Measurements from ENCODE around the gene KLK7.

The KLK7 gene

DNA sequence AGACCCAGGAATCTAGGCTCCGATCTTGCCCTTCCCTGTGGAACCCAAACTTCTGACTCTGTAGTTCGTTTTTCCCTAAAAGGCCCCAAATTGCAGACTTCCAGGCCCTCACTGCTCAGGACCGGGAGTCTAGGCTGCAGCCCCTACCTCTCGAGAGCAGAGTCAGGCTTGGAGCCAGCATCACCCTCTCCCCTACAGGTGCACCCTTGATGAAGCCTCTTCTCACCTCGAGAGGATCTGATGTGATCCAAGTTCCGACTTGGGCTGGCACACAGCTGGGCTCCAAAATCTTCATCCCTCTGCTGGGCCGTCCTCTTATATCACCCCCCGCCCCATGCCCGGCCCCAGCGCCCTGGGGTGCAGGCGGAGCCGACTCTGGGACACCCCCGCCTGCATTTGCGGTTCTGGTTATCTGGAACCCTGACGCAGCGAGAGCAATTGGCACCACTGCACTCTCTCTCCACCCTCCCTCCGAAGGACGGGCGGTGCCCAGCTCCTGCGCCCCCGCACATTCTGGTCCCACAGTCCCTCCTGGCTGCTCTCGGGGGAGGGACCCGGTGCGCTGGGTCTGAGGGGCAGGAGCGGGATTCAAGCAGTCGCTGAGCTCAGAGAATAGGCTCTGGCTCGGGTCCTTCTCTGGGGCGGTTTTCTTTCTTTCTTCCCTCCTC lies at the start of gene KLK7:
Gene KLK7, minus strand, starts transcription at position 293 of the 668 bp plus-strand sequence. CDS start 1,518 bp downstream, outside the sequence.
- Histone ChIP-seq H3K36me3 (ENCODE audit: control insufficient read depth, low read depth, low read length) (no peaks in the 10 kb centered on the region), H3K9me3 (ENCODE audit: control insufficient read depth, low read depth, low read length) (no peaks in the 10 kb centered on the region), H3K4me3 (ENCODE audit: low read length) (no peak within 1 kb of the TSS), H3K27ac (ENCODE audit: low read length) (no peak within 1 kb of the TSS), H3K9ac (ENCODE audit: low read length) (no peak within 1 kb of the TSS), H3K27me3 (ENCODE audit: control insufficient read depth, insufficient read depth, low read length) (peaks cover 8% of the 10 kb centered on the region), H3K4me1 (ENCODE audit: control insufficient read depth, low read depth, low read length) (peaks cover 5% of the 10 kb centered on the region)

DNA sequence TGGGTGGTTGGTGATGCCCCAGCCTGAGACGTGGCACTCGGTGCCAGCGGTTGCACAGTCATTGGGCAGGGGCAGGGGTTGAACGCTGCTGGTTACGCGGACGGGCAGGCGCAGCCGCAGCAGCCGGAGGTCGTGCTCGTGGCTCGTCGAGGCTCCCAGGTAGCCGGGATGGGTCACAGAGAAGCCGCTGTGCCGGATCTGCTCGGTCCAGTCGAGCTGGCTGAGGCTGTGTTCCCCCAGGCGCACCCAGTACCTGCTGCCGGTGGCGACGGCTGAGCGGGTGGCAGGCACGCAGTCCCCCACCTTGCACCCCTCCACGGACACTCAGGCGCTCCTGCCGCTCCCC lies 48.1 kb upstream of the KLK7 start:
- H3K4me3 ChIP-seq (ENCODE audit: low read length), result no peak overlapping the region
- no peak overlapping the region for H3K27ac ChIP-seq (ENCODE audit: low read length)
- no peak overlapping the region for H3K9ac ChIP-seq (ENCODE audit: low read length)
- H3K9me3 ChIP-seq (ENCODE audit: control insufficient read depth, low read depth, low read length), result no peaks in the 10 kb centered on the region
- H3K4me1 ChIP-seq (ENCODE audit: control insufficient read depth, low read depth, low read length), result no peaks in the 10 kb centered on the region
- no peaks in the 10 kb centered on the region for H3K27me3 ChIP-seq (ENCODE audit: control insufficient read depth, insufficient read depth, low read length)
- H3K36me3 ChIP-seq (ENCODE audit: control insufficient read depth, low read depth, low read length), result no peaks in the 10 kb centered on the region

DNA sequence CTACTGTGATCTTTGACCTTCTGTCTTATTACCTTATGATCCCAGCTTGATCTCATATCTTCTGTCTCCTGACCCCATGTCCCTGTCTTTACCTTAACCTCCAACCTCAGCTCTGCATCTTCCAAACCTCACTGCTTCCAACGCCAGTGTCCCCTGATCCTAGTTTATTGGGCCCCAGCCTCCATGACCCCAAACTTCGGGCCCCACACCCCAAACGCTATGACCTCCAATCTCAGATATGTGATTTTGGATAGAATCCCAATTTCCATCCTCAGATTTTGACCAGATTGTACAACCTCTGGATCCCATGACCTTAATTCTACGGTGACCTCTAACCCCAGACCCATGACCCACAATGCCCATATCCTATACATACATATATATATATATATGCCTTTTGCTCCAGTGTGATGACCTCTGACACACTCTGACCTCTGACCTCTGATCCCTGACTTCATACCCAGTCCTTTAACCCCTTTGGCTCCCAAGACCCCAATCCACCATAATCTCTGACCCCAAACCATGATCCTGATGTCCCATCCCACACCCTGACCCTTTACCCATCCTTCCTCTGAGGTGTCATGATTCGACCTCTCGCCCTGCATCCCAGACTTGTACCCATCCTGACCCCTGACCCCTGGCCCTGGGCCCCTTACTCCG lies 47.6 kb upstream of the KLK7 start:
- Histone ChIP-seq H3K4me3 (ENCODE audit: low read length) (no peak overlapping the region), H3K9me3 (ENCODE audit: control insufficient read depth, low read depth, low read length) (no peaks in the 10 kb centered on the region), H3K27ac (ENCODE audit: low read length) (no peak overlapping the region), H3K4me1 (ENCODE audit: control insufficient read depth, low read depth, low read length) (no peaks in the 10 kb centered on the region), H3K9ac (ENCODE audit: low read length) (no peak overlapping the region), H3K27me3 (ENCODE audit: control insufficient read depth, insufficient read depth, low read length) (no peaks in the 10 kb centered on the region), H3K36me3 (ENCODE audit: control insufficient read depth, low read depth, low read length) (no peaks in the 10 kb centered on the region)

DNA sequence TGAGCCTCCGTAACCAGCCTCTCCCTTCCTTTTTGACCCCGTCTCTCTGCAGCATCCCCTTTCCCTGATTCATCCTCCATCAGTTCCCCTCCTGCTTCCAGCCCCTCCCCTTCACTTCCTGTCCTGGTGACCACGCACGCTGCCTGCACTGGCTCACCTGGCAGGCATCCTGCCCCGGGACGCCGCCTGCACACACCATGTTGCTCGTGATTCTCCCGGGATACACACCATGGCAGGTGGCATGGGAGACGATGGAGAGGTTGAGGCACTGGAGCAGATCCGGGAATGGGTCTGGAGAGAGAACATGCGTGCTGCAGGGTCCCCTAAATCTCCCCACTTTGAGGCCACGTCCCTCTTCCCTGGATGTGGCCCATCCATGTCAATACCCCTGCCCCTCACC lies 46.9 kb upstream of the KLK7 start:
- Histone ChIP-seq H3K4me3 (ENCODE audit: low read length) (no peak overlapping the region), H3K9ac (ENCODE audit: low read length) (no peak overlapping the region), H3K4me1 (ENCODE audit: control insufficient read depth, low read depth, low read length) (no peaks in the 10 kb centered on the region), H3K36me3 (ENCODE audit: control insufficient read depth, low read depth, low read length) (no peaks in the 10 kb centered on the region), H3K9me3 (ENCODE audit: control insufficient read depth, low read depth, low read length) (no peaks in the 10 kb centered on the region), H3K27me3 (ENCODE audit: control insufficient read depth, insufficient read depth, low read length) (no peaks in the 10 kb centered on the region), H3K27ac (ENCODE audit: low read length) (no peak overlapping the region)

DNA sequence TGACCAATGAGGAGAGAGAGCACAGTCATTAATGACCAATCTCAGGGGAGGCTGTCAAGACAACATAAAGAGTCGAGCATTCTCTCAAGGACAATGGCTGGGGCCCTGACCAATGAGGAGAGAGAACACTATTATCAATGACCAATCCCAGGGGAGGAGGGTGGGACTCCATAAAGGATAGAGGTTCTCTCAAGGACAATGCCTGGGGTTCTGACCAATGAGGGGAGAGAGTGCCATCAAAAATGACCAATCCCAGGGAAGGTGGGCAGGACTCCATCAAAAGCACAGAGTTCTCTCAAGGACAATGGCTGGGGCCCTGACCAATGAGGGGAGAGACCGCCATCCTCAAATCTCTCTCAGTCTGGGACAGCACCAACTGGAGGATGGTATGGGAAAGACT lies 46.0 kb upstream of the KLK7 start:
- Histone ChIP-seq H3K27me3 (ENCODE audit: control insufficient read depth, insufficient read depth, low read length) (no peaks in the 10 kb centered on the region), H3K27ac (ENCODE audit: low read length) (no peak overlapping the region), H3K36me3 (ENCODE audit: control insufficient read depth, low read depth, low read length) (no peaks in the 10 kb centered on the region), H3K4me3 (ENCODE audit: low read length) (no peak overlapping the region), H3K9me3 (ENCODE audit: control insufficient read depth, low read depth, low read length) (no peaks in the 10 kb centered on the region), H3K9ac (ENCODE audit: low read length) (no peak overlapping the region), H3K4me1 (ENCODE audit: control insufficient read depth, low read depth, low read length) (peaks cover 8% of the 10 kb centered on the region)

DNA sequence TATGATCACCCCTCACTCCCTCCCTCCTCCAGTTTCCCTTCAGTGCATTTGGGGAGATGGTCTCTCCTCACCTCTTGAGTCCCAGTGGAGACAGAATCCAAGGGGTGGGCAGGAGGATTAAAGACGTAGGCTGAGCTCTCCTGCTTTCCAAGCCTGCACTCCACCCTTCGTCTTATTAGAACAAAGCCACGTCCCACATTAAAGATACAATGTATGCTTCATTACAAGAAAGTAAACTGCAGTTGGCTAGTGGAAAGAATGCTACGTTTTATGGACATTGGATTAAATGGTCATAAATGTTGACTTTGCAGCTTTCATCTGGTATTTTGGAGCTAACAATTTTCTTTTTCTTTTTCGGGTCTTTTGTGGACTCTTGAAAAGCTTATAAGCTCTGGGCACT lies 44.2 kb upstream of the KLK7 start:
- Histone ChIP-seq H3K4me3 (ENCODE audit: low read length) (no peak overlapping the region), H3K4me1 (ENCODE audit: control insufficient read depth, low read depth, low read length) (peaks cover 9% of the 10 kb centered on the region), H3K9ac (ENCODE audit: low read length) (no peak overlapping the region), H3K27me3 (ENCODE audit: control insufficient read depth, insufficient read depth, low read length) (no peaks in the 10 kb centered on the region), H3K36me3 (ENCODE audit: control insufficient read depth, low read depth, low read length) (no peaks in the 10 kb centered on the region), H3K9me3 (ENCODE audit: control insufficient read depth, low read depth, low read length) (no peaks in the 10 kb centered on the region), H3K27ac (ENCODE audit: low read length) (no peak overlapping the region)

DNA sequence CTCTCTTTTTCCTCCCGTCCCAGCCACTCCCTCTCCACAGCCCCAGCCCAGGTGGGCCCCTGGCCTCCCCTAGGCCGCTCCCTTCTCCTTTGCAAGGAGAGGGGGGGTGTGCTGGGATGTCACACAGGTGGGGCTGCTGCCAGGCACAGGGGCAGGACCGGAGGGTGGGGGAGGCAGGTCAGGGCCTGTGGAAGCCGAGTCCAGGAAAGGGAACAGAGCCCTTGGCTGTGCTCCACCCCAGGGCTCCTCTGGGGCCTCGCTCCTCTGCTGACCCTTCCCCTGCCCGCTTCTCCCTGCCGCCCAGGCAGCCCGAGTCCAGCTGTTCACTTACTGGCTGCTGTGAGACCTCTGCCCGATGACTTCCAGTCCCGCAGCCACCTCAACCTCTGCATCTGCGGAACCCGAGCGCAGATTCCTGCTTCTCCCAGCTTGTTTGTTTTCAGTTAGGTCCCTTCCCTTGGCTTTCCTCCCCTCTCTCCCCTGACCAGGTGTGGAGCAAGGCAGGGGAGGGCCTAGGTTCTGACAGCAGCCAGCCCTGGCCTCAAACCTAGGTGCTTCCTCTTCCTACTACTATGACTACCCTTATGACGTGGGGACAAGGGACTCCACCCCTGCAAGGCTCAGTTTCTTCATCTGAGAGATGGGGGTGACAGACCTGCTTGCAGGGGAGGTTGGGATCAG lies 43.5 kb upstream of the KLK7 start:
- H3K27ac ChIP-seq (ENCODE audit: low read length), result no peak overlapping the region
- no peaks in the 10 kb centered on the region for H3K27me3 ChIP-seq (ENCODE audit: control insufficient read depth, insufficient read depth, low read length)
- no peaks in the 10 kb centered on the region for H3K9me3 ChIP-seq (ENCODE audit: control insufficient read depth, low read depth, low read length)
- H3K9ac ChIP-seq (ENCODE audit: low read length), result no peak overlapping the region
- no peaks in the 10 kb centered on the region for H3K36me3 ChIP-seq (ENCODE audit: control insufficient read depth, low read depth, low read length)
- no peak overlapping the region for H3K4me3 ChIP-seq (ENCODE audit: low read length)
- H3K4me1 ChIP-seq (ENCODE audit: control insufficient read depth, low read depth, low read length), result peaks cover 9% of the 10 kb centered on the region

DNA sequence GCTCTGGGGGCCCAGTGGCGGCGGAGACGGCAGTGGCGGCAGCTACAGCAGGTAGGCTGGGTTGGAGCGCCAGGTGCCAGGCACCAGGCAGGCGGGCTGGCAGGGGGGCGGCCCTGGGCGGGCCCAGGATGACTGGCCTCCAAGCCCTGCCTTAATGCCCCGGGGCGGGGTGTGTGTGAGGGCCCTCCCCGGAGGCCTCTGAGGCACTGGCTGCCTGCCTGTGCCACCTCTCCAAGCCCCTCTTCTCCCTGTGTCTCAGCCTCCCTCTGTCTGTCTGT lies 42.8 kb upstream of the KLK7 start, which contains the start of gene KLK11:
Gene KLK11, minus strand, starts transcription at position 63 of the 278 bp plus-strand sequence. CDS start 985 bp downstream, outside the sequence.
- H3K9me3 ChIP-seq (ENCODE audit: control insufficient read depth, low read depth, low read length), result no peaks in the 10 kb centered on the region
- no peaks in the 10 kb centered on the region for H3K36me3 ChIP-seq (ENCODE audit: control insufficient read depth, low read depth, low read length)
- no peaks in the 10 kb centered on the region for H3K27me3 ChIP-seq (ENCODE audit: control insufficient read depth, insufficient read depth, low read length)
- peaks cover 9% of the 10 kb centered on the region for H3K4me1 ChIP-seq (ENCODE audit: control insufficient read depth, low read depth, low read length)
- no peak within 1 kb of the TSS for H3K9ac ChIP-seq (ENCODE audit: low read length)
- no peak within 1 kb of the TSS for H3K27ac ChIP-seq (ENCODE audit: low read length)
- H3K4me3 ChIP-seq (ENCODE audit: low read length), result no peak within 1 kb of the TSS

DNA sequence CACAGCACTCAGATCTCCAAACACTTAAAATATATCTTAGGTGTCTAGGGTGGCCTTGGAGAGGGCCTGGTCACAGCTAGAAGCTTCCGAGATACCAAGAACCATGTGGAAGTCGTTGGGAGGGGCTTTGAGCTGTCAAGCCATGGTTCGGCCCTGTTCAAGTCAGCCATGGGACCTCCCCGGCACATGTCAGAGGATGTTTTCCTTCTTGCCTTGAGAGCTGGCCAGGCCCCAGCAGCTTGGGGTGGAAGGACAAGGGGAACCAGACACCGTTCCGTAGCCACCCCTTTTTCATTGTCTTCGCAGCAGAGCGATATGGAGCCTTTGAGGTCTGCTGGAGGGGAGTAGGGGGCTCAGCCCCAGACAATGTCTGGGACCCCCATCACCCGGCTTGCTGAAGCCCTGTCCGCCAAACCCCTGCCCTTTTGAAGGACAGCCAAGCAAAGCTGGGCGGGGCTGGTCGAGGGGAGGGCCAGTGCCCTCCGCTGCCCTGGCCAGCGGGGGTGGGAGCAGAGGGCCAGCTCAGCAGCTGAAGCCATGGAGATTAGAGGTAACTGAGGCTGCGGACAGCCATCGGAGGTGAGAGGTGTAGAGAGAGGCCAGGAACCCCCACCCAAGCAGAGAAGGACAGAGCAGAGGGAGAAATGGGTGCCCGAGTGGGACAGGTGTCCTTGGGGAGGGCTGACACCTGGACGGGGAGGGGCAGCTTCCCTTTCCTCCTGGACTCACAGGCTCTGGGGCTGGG lies 42.3 kb upstream of the KLK7 start:
- Histone ChIP-seq H3K4me1 (ENCODE audit: control insufficient read depth, low read depth, low read length) (peaks cover 14% of the 10 kb centered on the region), H3K27ac (ENCODE audit: low read length) (no peak overlapping the region), H3K9me3 (ENCODE audit: control insufficient read depth, low read depth, low read length) (no peaks in the 10 kb centered on the region), H3K36me3 (ENCODE audit: control insufficient read depth, low read depth, low read length) (no peaks in the 10 kb centered on the region), H3K4me3 (ENCODE audit: low read length) (no peak overlapping the region), H3K27me3 (ENCODE audit: control insufficient read depth, insufficient read depth, low read length) (no peaks in the 10 kb centered on the region), H3K9ac (ENCODE audit: low read length) (no peak overlapping the region)

DNA sequence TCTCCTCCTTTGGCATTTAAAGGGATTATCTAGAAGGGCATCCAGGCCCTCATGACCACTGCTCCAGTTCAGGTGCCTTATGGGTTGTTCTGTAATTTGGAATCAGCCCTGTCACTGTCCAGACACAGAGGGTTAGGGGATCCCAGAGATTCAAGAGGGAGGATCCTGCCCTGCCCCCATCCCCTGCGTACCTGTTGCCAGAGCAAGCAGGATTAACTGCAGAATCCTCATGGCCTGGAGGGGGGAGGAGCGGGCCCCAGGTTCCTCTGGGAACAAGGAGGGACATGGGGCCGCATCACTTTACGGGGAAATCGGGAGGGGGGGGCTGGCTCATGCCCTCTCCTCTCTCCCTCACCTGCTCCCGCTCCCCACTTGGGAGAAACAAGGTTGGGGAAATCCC lies 41.7 kb upstream of the KLK7 start:
- Histone ChIP-seq H3K36me3 (ENCODE audit: control insufficient read depth, low read depth, low read length) (no peaks in the 10 kb centered on the region), H3K4me1 (ENCODE audit: control insufficient read depth, low read depth, low read length) (peaks cover 14% of the 10 kb centered on the region), H3K27ac (ENCODE audit: low read length) (no peak overlapping the region), H3K9me3 (ENCODE audit: control insufficient read depth, low read depth, low read length) (no peaks in the 10 kb centered on the region), H3K9ac (ENCODE audit: low read length) (no peak overlapping the region), H3K4me3 (ENCODE audit: low read length) (no peak overlapping the region), H3K27me3 (ENCODE audit: control insufficient read depth, insufficient read depth, low read length) (peaks cover 2% of the 10 kb centered on the region)

DNA sequence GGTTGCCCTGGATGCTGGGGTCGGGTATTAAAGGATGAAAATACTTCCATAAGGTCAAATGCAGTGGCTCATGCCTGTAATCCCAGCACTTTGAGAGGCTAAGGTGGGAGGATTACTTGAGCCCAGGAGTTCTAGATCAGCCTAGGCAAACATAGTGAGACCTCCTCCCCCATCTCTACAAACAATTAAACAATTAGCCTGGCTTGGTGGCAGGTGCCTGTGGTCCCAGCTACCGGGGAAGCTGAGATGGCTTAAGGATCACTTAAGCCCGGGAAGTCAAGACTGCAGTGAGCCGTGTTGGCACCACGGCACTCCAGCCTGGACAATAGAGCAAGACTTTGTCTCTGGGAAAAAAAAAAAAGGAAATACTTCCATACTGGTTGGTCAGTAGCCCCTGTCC lies 41.2 kb upstream of the KLK7 start:
- Histone ChIP-seq H3K27ac (ENCODE audit: low read length) (no peak overlapping the region), H3K36me3 (ENCODE audit: control insufficient read depth, low read depth, low read length) (no peaks in the 10 kb centered on the region), H3K4me1 (ENCODE audit: control insufficient read depth, low read depth, low read length) (peaks cover 14% of the 10 kb centered on the region), H3K9me3 (ENCODE audit: control insufficient read depth, low read depth, low read length) (no peaks in the 10 kb centered on the region), H3K27me3 (ENCODE audit: control insufficient read depth, insufficient read depth, low read length) (peaks cover 7% of the 10 kb centered on the region), H3K9ac (ENCODE audit: low read length) (no peak overlapping the region), H3K4me3 (ENCODE audit: low read length) (no peak overlapping the region)

Data from iPS-18a (cell line).